Activated CD8-positive, alpha-beta memory T cell treated with anti-CD3 and anti-CD28 coated beads, Interleukin-2, amount 10 ng/mL, durations not matched to agents 7 days and 5 days (primary cell): ENCODE measurements around the gene PRKAA2. TPM values are rescaled to one million over a fixed set of nuclear protein-coding genes. Genes with fewer than 3 reads are reported as not detected.

Experiments used
- ATAC-seq: fragments of 150-1000 bp; cut with Tn5 transposase; one replicate; pipeline ENCODE4 v1.10.0; 2021; ENCODE audit warnings: moderate library complexity
- CTCF ChIA-PET: fragments of 350-600 bp; sonication (Branson Sonifier 250); formaldehyde crosslinking; loops from one replicate; lab custom pipeline; 2021; ENCODE audit warnings: antibody characterized with exemption; lab: Charles Lee
- DNase-seq: peaks from one replicate; pipeline ENCODE4 v3.0.0-alpha.2; 2020
- H3K27ac Mint-ChIP-seq: one replicate; pipeline ENCODE4 v1.8.0; 2021; ENCODE audit warnings: mild to moderate bottlenecking, mixed read lengths
- H3K27me3 Mint-ChIP-seq: one replicate; pipeline ENCODE4 v1.8.0; 2021; ENCODE audit warnings: mixed read lengths
- H3K36me3 Mint-ChIP-seq: one replicate; pipeline ENCODE4 v1.8.0; 2021; ENCODE audit warnings: mild to moderate bottlenecking, mixed read lengths
- H3K4me1 Mint-ChIP-seq: one replicate; pipeline ENCODE4 v1.8.0; 2021; ENCODE audit warnings: mixed read lengths
- H3K4me3 Mint-ChIP-seq: one replicate; pipeline ENCODE4 v1.8.0; 2021; ENCODE audit warnings: mild to moderate bottlenecking, moderate library complexity, mixed read lengths
- H3K9me3 Mint-ChIP-seq: one replicate; pipeline ENCODE4 v1.8.0; 2022; ENCODE audit warnings: low read depth, mixed read lengths
- total RNA-seq, 2 experiments: library from RNA; stranded (reverse); gene quantifications; one replicate each; pipeline ENCODE4 v1.2.3, GENCODE V29; 2021

Gene PRKAA2
- total RNA-seq, 2 experiments from 2014 or later, result not detected

- Mint-ChIP-seq H3K4me1 (no peaks in the 10 kb centered on the region), H3K9me3 (no peaks in the 10 kb centered on the region), H3K27ac (no peak overlapping the region), H3K27me3 (peaks cover 15% of the 10 kb centered on the region), H3K36me3 (no peaks in the 10 kb centered on the region), H3K4me3 (no peak overlapping the region)
- ATAC-seq, result no peak
- DNase-seq, result no peak
- CTCF ChIA-PET, result interaction anchor here (2.1 kb wide), 1 partner anchor 8 kb away, joined by 5 read pairs; no protein-coding TSS in a partner anchor
Measured at GRCh38 chr1:56709995-56710394, 64.9 kb downstream of the PRKAA2 start.

- ATAC-seq, result no peak
- no peak overlapping the region for H3K4me3 Mint-ChIP-seq
- H3K27me3 Mint-ChIP-seq, result peaks cover 15% of the 10 kb centered on the region
- H3K36me3 Mint-ChIP-seq, result no peaks in the 10 kb centered on the region
- no peak for DNase-seq
- no peaks in the 10 kb centered on the region for H3K9me3 Mint-ChIP-seq
- no peaks in the 10 kb centered on the region for H3K4me1 Mint-ChIP-seq
- H3K27ac Mint-ChIP-seq, result no peak overlapping the region
- CTCF ChIA-PET, result no interaction called here
Measured at GRCh38 chr1:56710646-56711045, 65.5 kb downstream of the PRKAA2 start.

GRCh38 chr1:56712150-56712549 is 67.0 kb downstream of the PRKAA2 start:
- no peaks in the 10 kb centered on the region for H3K4me1 Mint-ChIP-seq
- H3K9me3 Mint-ChIP-seq, result no peaks in the 10 kb centered on the region
- H3K36me3 Mint-ChIP-seq, result no peaks in the 10 kb centered on the region
- CTCF ChIA-PET, result no interaction called here
- H3K27me3 Mint-ChIP-seq, result peaks cover 12% of the 10 kb centered on the region
- no peak overlapping the region for H3K4me3 Mint-ChIP-seq
- H3K27ac Mint-ChIP-seq, result no peak overlapping the region
- no peak for DNase-seq
- ATAC-seq, result no peak

- Mint-ChIP-seq H3K36me3 (no peaks in the 10 kb centered on the region), H3K27me3 (peaks cover 10% of the 10 kb centered on the region), H3K4me1 (no peaks in the 10 kb centered on the region), H3K9me3 (no peaks in the 10 kb centered on the region), H3K4me3 (no peak overlapping the region), H3K27ac (no peak overlapping the region)
- CTCF ChIA-PET, result no interaction called here
- DNase-seq (no peak), ATAC-seq (no peak)
Measured at GRCh38 chr1:56713112-56713511, 68.0 kb downstream of the PRKAA2 start.

GRCh38 chr1:56715156-56715555 is 70.0 kb downstream of the PRKAA2 start:
- H3K9me3 Mint-ChIP-seq, result no peaks in the 10 kb centered on the region
- no peaks in the 10 kb centered on the region for H3K36me3 Mint-ChIP-seq
- H3K27ac Mint-ChIP-seq, result no peak overlapping the region
- H3K27me3 Mint-ChIP-seq, result peaks cover 10% of the 10 kb centered on the region
- ATAC-seq (no peak), DNase-seq (no peak)
- no peak overlapping the region for H3K4me3 Mint-ChIP-seq
- CTCF ChIA-PET, result no interaction called here
- no peaks in the 10 kb centered on the region for H3K4me1 Mint-ChIP-seq

GRCh38 chr1:56719171-56719570 is 74.1 kb downstream of the PRKAA2 start:
- Mint-ChIP-seq H3K36me3 (no peaks in the 10 kb centered on the region), H3K27me3 (no peaks in the 10 kb centered on the region), H3K4me3 (no peak overlapping the region), H3K27ac (no peak overlapping the region), H3K4me1 (no peaks in the 10 kb centered on the region), H3K9me3 (no peaks in the 10 kb centered on the region)
- CTCF ChIA-PET, result no interaction called here
- DNase-seq, result no peak
- no peak for ATAC-seq

- Mint-ChIP-seq H3K27me3 (no peaks in the 10 kb centered on the region), H3K27ac (no peak overlapping the region), H3K4me1 (no peaks in the 10 kb centered on the region), H3K36me3 (no peaks in the 10 kb centered on the region), H3K4me3 (no peak overlapping the region), H3K9me3 (no peaks in the 10 kb centered on the region)
- CTCF ChIA-PET, result no interaction called here
- DNase-seq (no peak), ATAC-seq (no peak)
Measured at GRCh38 chr1:56726706-56727105, 81.6 kb downstream of the PRKAA2 start.

GRCh38 chr1:56728964-56729363 is 83.8 kb downstream of the PRKAA2 start:
- H3K4me3 Mint-ChIP-seq, result no peak overlapping the region
- ATAC-seq (no peak), DNase-seq (no peak)
- CTCF ChIA-PET, result no interaction called here
- no peaks in the 10 kb centered on the region for H3K9me3 Mint-ChIP-seq
- no peaks in the 10 kb centered on the region for H3K4me1 Mint-ChIP-seq
- no peaks in the 10 kb centered on the region for H3K36me3 Mint-ChIP-seq
- no peak overlapping the region for H3K27ac Mint-ChIP-seq
- peaks cover 2% of the 10 kb centered on the region for H3K27me3 Mint-ChIP-seq

- H3K4me3 Mint-ChIP-seq, result no peak overlapping the region
- H3K27ac Mint-ChIP-seq, result no peak overlapping the region
- no peaks in the 10 kb centered on the region for H3K4me1 Mint-ChIP-seq
- DNase-seq (no peak), ATAC-seq (no peak)
- CTCF ChIA-PET, result no interaction called here
- H3K27me3 Mint-ChIP-seq, result no peaks in the 10 kb centered on the region
- no peaks in the 10 kb centered on the region for H3K9me3 Mint-ChIP-seq
- no peaks in the 10 kb centered on the region for H3K36me3 Mint-ChIP-seq
Measured at GRCh38 chr1:56745231-56745630, 100.1 kb downstream of the PRKAA2 start.

- CTCF ChIA-PET, result no interaction called here
- no peak for ATAC-seq
- H3K36me3 Mint-ChIP-seq, result no peaks in the 10 kb centered on the region
- no peak overlapping the region for H3K4me3 Mint-ChIP-seq
- H3K9me3 Mint-ChIP-seq, result peaks cover 2% of the 10 kb centered on the region
- H3K27ac Mint-ChIP-seq, result no peak overlapping the region
- peaks cover 2% of the 10 kb centered on the region for H3K27me3 Mint-ChIP-seq
- H3K4me1 Mint-ChIP-seq, result no peaks in the 10 kb centered on the region
- DNase-seq, result no peak
Measured at GRCh38 chr1:56754708-56755479, 109.8 kb downstream of the PRKAA2 start.

- ATAC-seq, result no peak
- Mint-ChIP-seq H3K9me3 (peaks cover 2% of the 10 kb centered on the region), H3K4me3 (no peak overlapping the region), H3K36me3 (no peaks in the 10 kb centered on the region), H3K4me1 (no peaks in the 10 kb centered on the region), H3K27ac (no peak overlapping the region), H3K27me3 (peaks cover 2% of the 10 kb centered on the region)
- CTCF ChIA-PET, result no interaction called here
- no peak for DNase-seq
Measured at GRCh38 chr1:56755911-56756310, 110.8 kb downstream of the PRKAA2 start.

- H3K4me3 Mint-ChIP-seq, result no peak overlapping the region
- no peak for DNase-seq
- no peaks in the 10 kb centered on the region for H3K4me1 Mint-ChIP-seq
- peaks cover 2% of the 10 kb centered on the region for H3K9me3 Mint-ChIP-seq
- H3K27me3 Mint-ChIP-seq, result peaks cover 2% of the 10 kb centered on the region
- H3K36me3 Mint-ChIP-seq, result no peaks in the 10 kb centered on the region
- ATAC-seq, result no peak
- CTCF ChIA-PET, result no interaction called here
- no peak overlapping the region for H3K27ac Mint-ChIP-seq
Measured at GRCh38 chr1:56758135-56758534, 113.0 kb downstream of the PRKAA2 start.

GRCh38 chr1:56758794-56759193 is 113.7 kb downstream of the PRKAA2 start:
- no peaks in the 10 kb centered on the region for H3K4me1 Mint-ChIP-seq
- CTCF ChIA-PET, result no interaction called here
- peaks cover 2% of the 10 kb centered on the region for H3K27me3 Mint-ChIP-seq
- ATAC-seq, result no peak
- no peak overlapping the region for H3K27ac Mint-ChIP-seq
- H3K9me3 Mint-ChIP-seq, result peaks cover 2% of the 10 kb centered on the region
- DNase-seq, result no peak
- H3K4me3 Mint-ChIP-seq, result no peak overlapping the region
- no peaks in the 10 kb centered on the region for H3K36me3 Mint-ChIP-seq
